MCF 10A (cell line): ENCODE measurements around the gene RTL10. TPM values are rescaled to one million over a fixed set of nuclear protein-coding genes. Genes with fewer than 3 reads are reported as not detected.

ENCODE experiments used
- BruUV-seq: library from RNA; stranded (reverse); fragments of 400-500 nt; replicated peaks from 2 replicates; lab custom pipeline; 2021; lab: Mats Ljungman, UMichigan
- CTCF ChIA-PET: fragments of 300-600 bp; sonication (Branson Sonifier 250); formaldehyde crosslinking; extraction: SDS; loops from one replicate; lab custom pipeline; 2021; ENCODE audit warnings: antibody characterized with exemption, inconsistent platforms; lab: Yijun Ruan, JAX
- POLR2A ChIA-PET: fragments of 300-600, 350-650 bp; sonication (Branson Sonifier 250); formaldehyde crosslinking; extraction: SDS; loops from one replicate; lab custom pipeline; 2020; ENCODE audit warnings: antibody characterized with exemption, inconsistent platforms; lab: Yijun Ruan, JAX
- DNase-seq: peaks from one replicate; pipeline ENCODE4 v3.0.0-alpha.2; 2018; ENCODE audit not compliant: unreplicated experiment
- H3K27ac Mint-ChIP-seq: one replicate; pipeline ENCODE4 v1.8.0; 2022; ENCODE audit warnings: mild to moderate bottlenecking, low read depth, mixed read lengths; ENCODE audit not compliant: unreplicated experiment
- H3K27me3 Mint-ChIP-seq: one replicate; pipeline ENCODE4 v1.8.0; 2022; ENCODE audit warnings: mixed read lengths; ENCODE audit not compliant: insufficient read depth, unreplicated experiment
- H3K36me3 Mint-ChIP-seq: one replicate; pipeline ENCODE4 v1.8.0; 2022; ENCODE audit warnings: mild to moderate bottlenecking, moderate library complexity, mixed read lengths; ENCODE audit not compliant: insufficient read depth, unreplicated experiment
- H3K4me1 Mint-ChIP-seq: one replicate; pipeline ENCODE4 v1.8.0; 2022; ENCODE audit warnings: mixed read lengths; ENCODE audit not compliant: insufficient read depth, unreplicated experiment
- H3K4me3 Mint-ChIP-seq: one replicate; pipeline ENCODE4 v1.8.0; 2022; ENCODE audit warnings: mild to moderate bottlenecking, moderate library complexity, mixed read lengths; ENCODE audit not compliant: unreplicated experiment
- H3K9me3 Mint-ChIP-seq: one replicate; pipeline ENCODE4 v1.8.0; 2022; ENCODE audit warnings: mixed read lengths; ENCODE audit not compliant: unreplicated experiment
- CTCF ChIP-seq: fragments of 200-600 bp; IDR thresholded peaks from one replicate; pipeline ENCODE4 v1.8.0; 2022; ENCODE audit warnings: antibody characterized with exemption, mild to moderate bottlenecking; ENCODE audit not compliant: unreplicated experiment
- intact Hi-C: fragments of 100-400 bp; cut with micrococcal nuclease; formaldehyde crosslinking; loops from 2 replicates; pipeline ENCODE4 v1.14.1; 2022
- total RNA-seq: library from RNA; stranded (reverse); gene quantifications from 2 replicates; pipeline ENCODE4 v1.2.3, GENCODE V29; 2022

RTL10 gene
- total RNA-seq, 1 experiment from 2014 or later: 20.6 TPM

GRCh38 chr22:19819208-19819910, 35.3 kb downstream of the RTL10 start:
- intact Hi-C loops: no loop called here
- no TSS peak for BruUV-seq
- H3K27ac Mint-ChIP-seq: no peak overlapping the region
- no peak overlapping the region for H3K4me3 Mint-ChIP-seq
- H3K4me1 Mint-ChIP-seq: peaks cover 13% of the 10 kb centered on the region
- POLR2A ChIA-PET: interaction anchor here (1.1 to 1.2 kb wide), 2 partner anchors 11 to 13 kb away, joined by 5 to 6 read pairs; no protein-coding TSS in a partner anchor
- peaks cover 11% of the 10 kb centered on the region for H3K36me3 Mint-ChIP-seq
- CTCF ChIA-PET: no interaction called here
- no peak for DNase-seq
- TF ChIP-seq CTCF: no peak
- H3K9me3 Mint-ChIP-seq: no peaks in the 10 kb centered on the region
- H3K27me3 Mint-ChIP-seq: no peaks in the 10 kb centered on the region

GRCh38 chr22:19818324-19819207, 36.1 kb downstream of the RTL10 start:
- DNase-seq: no peak
- Mint-ChIP-seq H3K27ac (no peak overlapping the region), H3K9me3 (no peaks in the 10 kb centered on the region), H3K4me1 (peaks cover 9% of the 10 kb centered on the region), H3K4me3 (no peak overlapping the region), H3K36me3 (peaks cover 11% of the 10 kb centered on the region), H3K27me3 (no peaks in the 10 kb centered on the region)
- BruUV-seq: no TSS peak
- POLR2A ChIA-PET: interaction anchor here (1.2 kb wide), 1 partner anchor 10 kb away, joined by 6 read pairs; no protein-coding TSS in a partner anchor
- intact Hi-C loops: no loop called here
- TF ChIP-seq CTCF: no peak
- CTCF ChIA-PET: interaction anchor here (0.6 kb wide), 1 partner anchor 13 kb away, joined by 3 read pairs; no protein-coding TSS in a partner anchor

GRCh38 chr22:19816372-19817119, 38.1 kb downstream of the RTL10 start:
- H3K9me3 Mint-ChIP-seq: no peaks in the 10 kb centered on the region
- H3K36me3 Mint-ChIP-seq: peaks cover 13% of the 10 kb centered on the region
- no peak for DNase-seq
- peak overlapping the region; percentile 9 for H3K27ac Mint-ChIP-seq
- ChIA-PET CTCF (interaction anchor here (0.6 kb wide), 1 partner anchor 131 kb away, joined by 3 read pairs; no protein-coding TSS in a partner anchor), POLR2A (no interaction called here)
- no peak overlapping the region for H3K4me3 Mint-ChIP-seq
- intact Hi-C loops: no loop called here
- H3K4me1 Mint-ChIP-seq: peaks cover 5% of the 10 kb centered on the region
- H3K27me3 Mint-ChIP-seq: no peaks in the 10 kb centered on the region
- BruUV-seq: no TSS peak
- TF ChIP-seq CTCF: no peak
